HG03575 (cell line): Measurements from ENCODE around the gene BCCIP.
A peak's percentile ranks its signal among the peaks of the same experiment; 100 is the strongest.

Experiments used
- ATAC-seq: cut with Tn5 transposase; IDR thresholded peaks from one replicate; pipeline ENCODE4 v1.9.1; 2021; ENCODE audit not compliant: unreplicated experiment, insufficient number of reproducible peaks, low FRiP score; ENCODE audit errors: extremely low read depth

Gene BCCIP

DNA sequence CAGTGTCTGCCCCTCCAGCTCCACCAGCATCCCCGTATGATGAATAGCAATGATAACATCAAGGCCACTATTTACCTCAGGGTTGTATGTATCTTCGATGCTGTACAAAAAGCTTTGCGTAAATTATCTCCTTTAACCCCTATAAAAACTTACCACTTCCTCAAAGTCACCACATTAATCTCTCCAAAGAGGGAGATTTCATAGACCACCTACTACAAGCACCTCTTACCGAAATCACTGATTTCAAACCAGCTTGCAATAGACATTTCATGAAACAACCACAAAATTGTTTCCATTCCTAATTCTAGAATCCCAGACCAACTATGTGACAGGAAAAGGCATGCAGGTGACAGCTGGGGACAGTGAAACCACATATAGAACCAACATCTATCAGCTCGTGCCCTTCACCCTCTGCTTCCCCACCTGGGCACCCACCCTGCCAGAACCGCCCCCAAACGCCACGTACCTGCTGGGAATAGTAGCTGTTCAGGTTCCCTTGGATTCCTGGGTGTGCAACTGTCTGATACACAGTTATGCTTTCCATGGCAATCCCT, 27.6 kb upstream of the BCCIP start:
- no peak for ATAC-seq

DNA sequence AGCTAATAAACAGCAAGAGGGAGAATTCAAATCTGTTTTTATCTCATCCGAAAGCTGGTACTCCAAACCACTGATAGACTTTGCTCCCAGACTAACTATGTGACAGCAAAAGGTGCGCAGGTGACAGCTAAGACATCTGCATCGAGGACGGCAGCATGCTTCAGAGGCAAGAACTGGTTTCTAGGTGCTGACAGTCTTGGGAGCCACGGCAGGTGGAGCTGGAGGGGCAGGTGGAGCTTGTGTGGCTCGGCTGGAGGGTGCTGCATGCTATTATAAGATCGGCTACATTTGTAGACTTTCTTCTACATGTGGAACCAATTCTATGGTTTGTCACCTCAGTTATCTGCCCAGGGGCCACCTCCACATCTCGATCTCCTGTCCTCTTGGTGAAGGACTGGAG, 25.9 kb upstream of the BCCIP start:
- ATAC-seq, result no peak

DNA sequence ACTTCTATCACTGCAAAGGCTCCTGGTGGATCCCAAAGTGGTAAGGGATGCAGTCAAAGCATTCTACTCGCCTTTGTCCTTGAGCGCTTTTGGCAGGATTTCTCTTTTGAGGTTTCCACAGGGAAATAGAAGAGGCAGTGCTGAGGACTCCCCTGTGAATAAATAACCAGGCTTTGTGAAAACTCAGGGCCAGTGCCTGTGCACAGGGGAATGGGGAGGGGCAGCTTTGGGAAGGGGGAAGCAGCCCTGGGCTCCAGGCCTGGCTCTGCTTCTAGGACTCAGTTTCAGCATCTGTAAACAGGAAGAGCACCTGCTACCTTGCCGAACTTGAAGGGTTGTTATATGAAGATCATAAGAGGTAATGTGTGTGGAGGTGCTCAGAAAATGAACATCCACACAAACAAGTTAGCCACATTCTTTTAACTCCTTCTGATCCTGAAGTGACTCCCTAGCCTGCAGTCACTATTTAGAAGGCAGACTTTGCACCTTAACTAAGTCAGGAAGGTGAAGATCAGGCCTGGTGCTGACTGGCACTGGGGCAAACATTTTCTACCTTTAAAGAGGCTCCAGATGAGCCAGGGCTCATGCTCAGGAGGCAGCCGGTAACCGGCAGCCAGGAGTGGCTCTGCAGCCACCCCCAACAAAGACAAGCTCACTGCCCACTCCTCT, 25.2 kb upstream of the BCCIP start:
- no peak for ATAC-seq

- ATAC-seq, result no peak
Measured at GRCh38 chr10:125799451-125800182, 23.7 kb upstream of the BCCIP start.

DNA sequence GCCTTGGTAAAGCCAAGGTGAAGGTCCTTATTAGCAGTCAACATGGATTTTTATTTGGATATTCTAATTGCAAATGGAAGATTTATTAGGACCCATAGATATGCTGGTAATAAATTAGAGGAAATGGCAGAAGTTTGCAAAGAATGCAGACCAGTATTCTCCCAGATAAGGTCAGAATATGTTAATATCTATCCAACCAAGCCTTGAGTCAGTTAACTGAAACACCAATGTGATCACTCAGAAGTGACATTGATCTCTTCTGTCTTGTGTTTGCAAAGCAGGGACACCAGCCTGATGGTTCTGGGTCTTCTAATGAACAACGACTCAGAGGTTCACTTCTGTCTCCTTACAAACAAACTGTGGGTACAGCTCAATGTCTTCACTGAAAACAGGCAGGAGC, 21.8 kb upstream of the BCCIP start:
- no peak for ATAC-seq

- no peak for ATAC-seq
Measured at GRCh38 chr10:125802131-125802530, 21.2 kb upstream of the BCCIP start.

DNA sequence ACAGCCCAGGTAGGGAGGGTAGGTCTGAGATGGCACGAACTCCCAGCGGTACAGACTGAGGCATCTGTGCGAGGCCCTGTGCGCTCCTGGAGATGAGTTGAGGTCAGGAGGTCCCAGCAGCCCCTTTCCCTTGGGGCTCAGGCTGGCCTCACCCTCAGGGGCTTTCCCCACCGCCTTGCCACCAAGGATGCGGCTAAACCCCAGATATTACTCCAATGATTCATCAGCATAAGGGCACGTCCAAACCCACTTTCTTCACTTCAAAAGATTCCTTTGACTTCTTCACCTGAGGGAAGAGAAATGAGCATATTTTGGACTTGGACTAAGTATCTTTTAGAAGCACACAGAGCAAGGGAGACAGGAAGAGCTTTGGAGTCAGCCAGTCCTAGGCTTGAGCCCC, 20.6 kb upstream of the BCCIP start:
- no peak for ATAC-seq

- ATAC-seq, result no peak
Measured at GRCh38 chr10:125808047-125808446, 15.3 kb upstream of the BCCIP start.

GRCh38 chr10:125811251-125811650, 12.1 kb upstream of the BCCIP start:
- no peak for ATAC-seq

DNA sequence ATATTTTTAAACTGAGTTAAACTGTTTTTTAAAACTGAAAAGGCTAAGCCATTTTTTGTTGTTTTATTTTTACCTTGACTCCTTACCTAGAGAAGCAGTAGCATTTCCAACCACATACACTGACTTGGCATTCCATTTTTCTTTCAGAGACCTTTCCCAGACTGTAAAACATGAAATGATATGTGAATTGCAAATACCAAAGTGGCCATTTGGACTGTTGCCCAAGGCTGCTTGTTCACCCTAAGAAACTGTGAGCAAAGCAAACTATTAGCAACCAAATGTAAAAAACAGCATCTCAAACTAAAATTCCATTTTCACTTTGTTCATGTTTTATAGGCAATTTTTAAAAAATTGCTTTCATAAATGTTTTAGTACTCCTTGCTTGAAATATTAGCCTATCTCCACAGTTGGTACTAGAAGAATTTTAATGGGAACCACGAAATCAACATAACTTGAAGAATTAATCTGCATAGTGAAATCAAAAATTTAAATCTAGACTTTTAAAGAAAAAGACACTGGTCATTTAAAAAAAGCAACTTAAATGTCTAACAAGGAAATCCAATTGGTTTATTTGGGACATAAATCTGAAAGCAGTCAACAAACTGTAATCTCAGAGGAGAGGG, 11.1 kb upstream of the BCCIP start:
- ATAC-seq, result no peak

GRCh38 chr10:125815764-125816163, 7.6 kb upstream of the BCCIP start:
- no peak for ATAC-seq

DNA sequence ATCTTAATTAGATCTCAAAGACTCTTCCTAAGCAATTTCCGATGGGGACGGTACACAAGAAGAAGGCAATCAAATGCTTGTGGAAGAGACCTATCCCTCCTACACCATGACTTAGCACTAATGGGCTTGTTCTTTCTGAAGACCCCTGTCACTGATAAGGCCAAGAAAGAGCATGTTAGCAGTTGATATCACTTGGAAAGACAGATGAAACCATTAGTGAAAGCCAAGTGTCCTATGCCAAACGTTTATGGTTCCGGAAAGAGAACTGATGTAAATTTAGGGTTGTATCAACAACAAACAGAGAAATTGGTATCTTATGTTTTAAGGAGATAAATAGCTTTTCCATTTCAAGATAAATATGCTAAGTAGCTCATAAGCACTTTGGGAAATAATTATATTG, 6.8 kb upstream of the BCCIP start:
- ATAC-seq, result no peak

DNA sequence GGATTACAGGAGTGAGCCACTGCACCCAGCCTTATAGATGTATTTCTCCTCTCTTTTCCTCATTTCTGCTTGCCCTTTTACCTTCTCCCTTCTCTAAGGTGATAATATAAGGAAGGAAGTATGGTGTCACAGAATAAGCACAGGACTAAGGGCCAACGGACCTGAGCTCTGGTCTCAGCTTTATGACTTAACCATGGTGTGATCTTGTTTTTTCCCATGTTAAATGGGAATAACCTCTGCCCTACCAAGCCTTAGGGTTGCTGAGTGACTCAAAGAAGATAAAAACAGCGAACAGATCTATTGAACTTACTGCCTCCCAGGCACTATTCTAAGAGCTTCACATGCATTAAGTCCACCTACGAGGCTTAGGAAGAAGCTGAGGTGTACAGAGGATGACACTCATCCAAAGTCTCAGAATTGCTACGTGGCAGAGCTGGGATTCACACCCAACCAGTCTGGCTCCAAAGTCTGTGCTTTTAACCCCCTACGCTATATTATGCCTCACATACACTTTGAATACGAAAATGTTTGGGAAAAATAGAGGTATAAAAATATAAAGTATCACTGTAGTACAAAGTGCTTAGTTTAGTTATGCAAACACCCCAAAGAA, 5.9 kb upstream of the BCCIP start:
- no peak for ATAC-seq

DNA sequence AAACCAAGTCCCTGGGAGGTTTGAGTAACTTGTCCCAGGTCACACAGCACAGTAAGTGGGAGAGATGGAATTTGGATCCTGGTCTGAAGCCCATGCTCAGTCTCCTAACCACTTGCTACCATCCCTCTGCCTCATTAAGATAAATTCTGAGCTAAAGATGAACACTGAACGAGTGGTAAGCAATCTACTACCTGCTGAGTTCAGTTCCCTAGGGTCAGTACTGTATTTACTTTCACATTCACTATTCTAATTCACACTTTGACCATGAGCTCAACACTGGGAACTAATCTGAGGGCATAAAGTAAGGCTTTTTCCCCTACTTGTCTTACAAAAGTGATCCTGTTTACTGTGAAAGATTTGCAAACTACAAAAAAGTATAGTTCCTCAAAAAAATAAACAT, 2.6 kb upstream of the BCCIP start:
- ATAC-seq, result peak; percentile 47

GRCh38 chr10:125823663-125824251, 411 bp downstream of the BCCIP start:
- ATAC-seq, result no peak

DNA sequence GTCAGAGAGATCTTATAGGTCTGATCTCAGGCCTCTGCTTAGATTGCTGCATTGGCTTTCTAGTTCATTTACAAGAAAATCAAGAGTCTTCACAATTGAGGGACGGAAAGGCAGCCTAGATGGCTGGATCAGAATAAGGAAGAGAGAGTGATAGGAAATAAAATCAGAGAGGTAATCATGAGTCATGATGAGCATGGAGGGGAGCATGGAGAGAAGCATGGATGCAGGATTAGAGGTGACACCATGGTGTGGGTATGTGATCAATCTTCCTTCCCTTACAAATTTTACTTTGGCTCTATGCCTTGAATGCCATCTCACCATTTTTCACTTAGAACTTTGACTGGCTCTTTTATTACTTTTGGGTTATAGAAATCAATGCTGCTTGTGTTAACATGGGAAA, 1.4 kb downstream of the BCCIP start:
- ATAC-seq, result no peak

- no peak for ATAC-seq
Measured at GRCh38 chr10:125827133-125827532, 3.8 kb downstream of the BCCIP start.

GRCh38 chr10:125828311-125828710, 5.0 kb downstream of the BCCIP start:
- ATAC-seq, result no peak

DNA sequence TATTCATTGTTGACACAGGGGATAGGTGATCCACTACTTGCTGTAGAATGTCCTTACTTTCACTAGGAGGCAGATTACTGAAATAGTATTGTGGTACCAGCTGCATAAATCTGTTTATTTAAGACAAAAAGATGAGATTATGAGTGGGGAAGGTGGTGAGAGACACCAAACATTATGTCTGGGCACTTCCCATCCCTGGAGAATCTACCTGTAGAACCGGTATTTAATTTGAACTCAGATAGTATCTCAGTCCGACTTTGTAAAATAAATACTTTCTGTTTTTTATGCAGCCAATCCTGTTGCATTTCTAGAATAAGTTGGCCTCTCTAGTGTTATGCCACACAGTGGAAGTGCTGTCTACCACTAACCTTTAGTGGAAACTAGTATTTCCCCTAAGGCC, 13.4 kb downstream of the BCCIP start:
- no peak for ATAC-seq
